HG02970 (cell line): ENCODE results near the gene ROPN1B.

Source experiments
- ATAC-seq: cut with Tn5 transposase; IDR thresholded peaks from one replicate; pipeline ENCODE4 v1.9.1; 2021; ENCODE audit warnings: mild to moderate bottlenecking, moderate library complexity, moderate number of reproducible peaks; ENCODE audit not compliant: unreplicated experiment, low FRiP score

Gene ROPN1B

DNA sequence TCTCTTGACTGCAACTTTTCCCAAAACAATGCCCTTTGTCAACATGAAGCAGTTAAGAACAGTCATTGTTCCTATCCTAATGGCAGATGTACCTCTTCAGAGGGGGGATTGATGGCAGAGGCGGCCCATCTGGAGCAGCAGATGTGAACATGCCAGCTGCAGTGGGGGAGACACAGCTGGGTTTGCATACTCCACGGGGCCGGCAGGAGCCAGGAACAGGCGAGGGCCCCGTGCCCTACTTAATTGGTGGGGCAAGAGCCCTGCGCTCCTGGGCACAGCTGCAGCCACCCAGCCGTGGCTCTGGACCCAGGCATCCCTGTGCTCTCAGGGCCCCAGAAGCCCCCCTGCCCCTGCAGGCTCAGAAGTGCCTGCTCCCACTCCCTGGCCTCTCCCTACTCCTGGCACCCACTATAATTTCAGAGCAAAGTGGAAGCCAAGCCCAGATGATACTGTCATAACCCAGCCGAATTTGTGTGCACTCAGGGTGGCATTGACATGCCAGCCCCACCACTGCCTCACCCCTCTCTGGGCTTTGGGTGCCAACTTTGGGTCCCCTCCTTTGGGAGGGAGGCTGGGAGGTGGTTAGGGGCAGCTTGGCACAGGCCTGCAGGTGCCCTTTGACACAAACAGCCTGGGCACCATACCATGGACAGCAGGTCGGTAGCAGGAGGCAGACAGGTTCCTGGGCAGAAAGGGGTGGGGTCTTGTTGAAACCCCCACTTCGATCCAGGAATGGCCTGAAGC, 34.6 kb downstream of the ROPN1B start:
- ATAC-seq: no peak

DNA sequence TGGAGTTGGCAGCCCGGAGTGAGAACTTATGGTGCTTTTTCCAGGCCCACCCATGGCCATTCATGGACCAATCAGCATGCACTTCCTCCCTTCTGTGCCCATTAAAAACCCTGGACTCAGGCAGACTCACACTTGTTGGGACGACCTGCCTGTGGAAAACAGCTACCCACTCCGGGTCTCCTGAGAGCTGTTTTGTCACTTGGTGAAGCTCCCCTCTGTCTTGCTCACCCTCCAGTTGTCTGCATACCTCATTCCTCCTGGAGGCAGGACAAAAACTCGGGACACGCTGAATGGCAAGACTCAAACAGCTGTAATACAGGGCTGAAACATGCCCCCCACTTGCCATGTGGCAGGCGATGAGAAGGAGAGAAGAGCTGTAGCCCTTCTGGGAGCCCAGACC, 35.2 kb downstream of the ROPN1B start:
- ATAC-seq: no peak

DNA sequence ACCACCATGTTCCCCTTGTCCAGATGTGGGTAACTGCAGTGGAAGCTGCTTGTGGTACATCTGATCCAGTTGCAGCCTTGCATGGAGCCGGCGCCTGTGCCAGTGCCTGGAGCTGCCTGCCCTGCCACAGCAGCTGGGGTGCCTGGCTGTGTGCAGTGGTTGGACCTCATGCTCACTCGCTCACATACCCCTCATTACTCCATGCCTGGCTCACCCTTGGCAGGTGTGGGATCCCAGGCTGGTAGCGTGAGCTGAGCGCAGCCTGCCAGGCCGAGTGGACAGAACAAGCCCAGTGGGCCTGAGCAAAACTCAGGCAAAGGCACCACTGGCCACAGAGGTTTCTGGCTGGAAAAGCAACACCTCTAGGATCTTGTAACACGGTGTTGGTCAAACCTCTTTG, 35.7 kb downstream of the ROPN1B start:
- ATAC-seq: no peak

DNA sequence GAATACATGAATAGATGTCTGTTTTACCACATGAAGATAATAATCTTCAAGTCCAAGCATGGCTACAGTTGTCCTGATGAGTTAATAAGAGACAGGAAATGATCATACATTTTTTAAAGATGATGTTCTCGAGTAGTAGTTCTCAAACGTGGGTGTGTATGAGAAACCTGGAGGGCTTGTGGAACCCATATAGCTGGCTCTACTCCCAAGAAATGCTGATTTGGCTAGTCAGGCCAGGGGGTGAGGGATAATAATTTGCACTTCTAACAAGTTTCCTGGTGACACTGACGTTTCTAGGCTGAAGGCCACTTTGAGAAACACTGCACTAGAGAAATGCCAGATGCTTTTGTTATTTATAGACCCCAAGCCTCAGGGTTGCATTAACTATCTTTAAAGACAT, 37.0 kb downstream of the ROPN1B start:
- no peak for ATAC-seq

- ATAC-seq: no peak
These were observed 39.2 kb downstream of the ROPN1B start for GRCh38 chr3:126008219-126008618.

DNA sequence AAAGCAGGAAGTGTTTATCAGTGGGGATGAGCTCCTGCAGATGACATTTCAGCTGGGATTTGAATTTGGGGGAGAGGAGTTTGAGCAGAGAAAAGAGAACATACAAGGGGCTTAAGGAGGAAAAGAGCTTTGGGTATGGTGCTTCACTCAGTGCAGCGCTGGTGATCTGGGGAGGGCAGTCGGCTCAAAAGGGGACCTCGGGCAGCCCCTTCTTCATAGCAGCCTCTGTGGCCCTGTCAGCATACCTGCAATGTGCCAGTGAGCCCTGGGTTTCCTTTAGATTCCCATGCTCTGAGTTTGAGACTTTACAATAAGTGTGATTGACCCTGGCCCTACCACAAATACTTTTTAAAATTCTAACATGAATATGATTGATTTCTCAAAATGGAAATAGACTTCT, 40.2 kb downstream of the ROPN1B start:
- ATAC-seq: no peak

GRCh38 chr3:126013751-126014156, 44.8 kb downstream of the ROPN1B start:
- no peak for ATAC-seq

- no peak for ATAC-seq
These were observed 45.3 kb downstream of the ROPN1B start for GRCh38 chr3:126014252-126014651.

GRCh38 chr3:126015075-126015474, 46.1 kb downstream of the ROPN1B start:
- no peak for ATAC-seq

DNA sequence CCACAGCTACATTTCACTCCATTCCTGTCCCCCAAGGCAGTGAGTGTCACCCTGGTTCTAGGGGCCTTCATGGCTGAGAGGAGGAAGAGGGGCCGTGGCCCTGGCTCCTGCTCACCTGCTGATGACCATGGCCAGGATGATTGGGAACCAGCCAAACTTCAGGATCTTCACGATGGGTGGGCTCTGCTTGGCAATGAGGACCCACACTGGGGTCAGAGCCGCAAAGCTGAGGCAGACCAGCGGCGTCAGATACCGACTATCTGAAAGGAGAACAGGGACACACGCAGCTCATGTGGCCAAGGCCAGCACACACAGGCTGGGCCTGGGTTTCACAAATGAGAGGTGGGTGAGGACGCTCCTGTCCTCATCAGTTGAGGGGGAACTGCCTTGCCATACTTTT, 47.6 kb downstream of the ROPN1B start:
- no peak for ATAC-seq

- ATAC-seq: no peak
These were observed 48.4 kb downstream of the ROPN1B start for GRCh38 chr3:126017362-126017761.

DNA sequence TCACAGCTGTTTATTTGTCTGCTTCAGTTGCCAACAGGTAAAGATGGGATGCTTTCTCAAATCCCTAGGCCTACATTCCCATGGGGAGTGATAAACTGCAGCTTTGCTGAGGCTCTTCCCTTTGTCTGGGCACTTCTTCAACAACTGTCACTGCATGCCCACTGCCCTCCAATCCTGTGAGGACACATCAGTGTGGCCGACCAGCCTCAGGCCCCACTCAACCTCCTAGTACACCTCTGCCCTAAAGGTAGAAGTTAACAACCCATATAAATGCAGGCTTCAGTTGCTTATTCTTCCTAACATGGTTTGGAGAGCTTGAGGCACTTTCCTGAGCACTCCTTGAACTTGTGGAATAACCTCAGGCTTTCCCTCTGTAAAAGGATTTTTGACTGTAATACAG, 49.6 kb downstream of the ROPN1B start:
- no peak for ATAC-seq

GRCh38 chr3:126018995-126019394, 50.0 kb downstream of the ROPN1B start:
- ATAC-seq: no peak

- no peak for ATAC-seq
These were observed 50.7 kb downstream of the ROPN1B start for GRCh38 chr3:126019683-126020082.

DNA sequence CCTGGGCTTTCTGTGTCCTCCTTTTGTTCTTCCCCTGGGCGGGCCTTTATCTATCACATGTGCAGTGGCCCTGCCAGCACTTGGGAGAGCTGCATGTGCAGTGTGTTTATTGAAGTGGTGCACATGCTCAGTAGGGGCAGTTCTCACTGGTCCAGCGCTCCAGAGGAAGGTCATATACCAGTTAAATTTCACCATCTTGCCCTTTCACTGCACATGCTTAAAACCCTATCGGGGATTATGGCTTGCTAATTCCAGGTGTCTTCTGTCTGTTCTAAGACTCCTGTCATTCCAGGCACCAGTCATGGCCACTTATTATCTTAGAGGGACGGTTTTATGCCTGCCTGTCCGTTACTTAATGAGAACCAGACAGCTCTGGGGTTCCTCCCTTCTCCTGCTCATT, 52.2 kb downstream of the ROPN1B start:
- ATAC-seq: no peak

- no peak for ATAC-seq
These were observed 52.7 kb downstream of the ROPN1B start for GRCh38 chr3:126021702-126022101.

DNA sequence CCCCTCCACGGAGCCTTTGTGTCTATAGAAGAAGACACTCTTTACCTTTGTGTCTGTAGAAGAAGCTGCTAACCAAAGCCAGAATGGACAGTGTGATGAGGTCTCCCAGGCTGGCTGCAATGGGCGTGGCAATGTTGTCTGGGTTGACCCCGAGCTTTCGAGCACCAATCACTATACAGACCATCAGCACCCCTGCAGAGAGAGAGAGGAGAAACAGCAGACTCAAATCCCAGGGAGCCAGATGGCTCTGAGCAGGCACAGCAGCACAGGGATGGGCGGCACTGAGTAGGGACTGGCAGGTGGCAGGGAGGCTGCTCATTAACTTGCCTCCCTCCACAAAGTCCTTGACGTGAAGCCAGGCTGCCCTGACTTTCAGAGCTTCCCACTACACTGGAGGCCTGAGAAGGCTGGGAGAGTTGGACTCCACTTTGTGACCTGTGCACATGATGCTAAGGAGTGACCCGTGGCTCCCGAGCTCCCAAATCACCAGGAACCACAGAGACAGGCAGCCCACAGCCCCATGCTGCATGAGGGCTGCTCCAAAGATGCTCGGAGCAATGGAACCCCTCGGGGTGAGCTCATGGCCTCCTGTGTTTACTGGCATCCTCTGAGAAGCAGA, 53.9 kb downstream of the ROPN1B start:
- no peak for ATAC-seq

DNA sequence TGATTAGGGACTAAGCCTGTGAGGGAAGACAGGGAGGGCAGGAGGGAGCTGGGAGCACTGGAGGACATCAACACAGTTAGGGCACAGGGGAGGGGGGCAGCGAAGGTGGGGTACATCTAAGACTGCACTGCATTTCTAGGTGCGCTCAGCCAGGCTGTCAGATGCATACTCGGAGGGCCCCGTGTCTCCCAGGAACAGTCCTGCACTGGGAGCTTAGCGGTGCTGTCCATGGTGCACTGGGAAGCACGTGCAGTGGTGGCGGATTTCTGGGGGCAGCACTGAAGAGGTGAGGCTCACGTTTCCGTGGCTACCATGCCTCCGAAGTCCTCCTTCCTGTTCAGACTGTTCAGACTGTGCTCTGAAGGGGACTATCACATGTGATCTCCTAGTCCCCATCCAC, 54.4 kb downstream of the ROPN1B start:
- no peak for ATAC-seq

DNA sequence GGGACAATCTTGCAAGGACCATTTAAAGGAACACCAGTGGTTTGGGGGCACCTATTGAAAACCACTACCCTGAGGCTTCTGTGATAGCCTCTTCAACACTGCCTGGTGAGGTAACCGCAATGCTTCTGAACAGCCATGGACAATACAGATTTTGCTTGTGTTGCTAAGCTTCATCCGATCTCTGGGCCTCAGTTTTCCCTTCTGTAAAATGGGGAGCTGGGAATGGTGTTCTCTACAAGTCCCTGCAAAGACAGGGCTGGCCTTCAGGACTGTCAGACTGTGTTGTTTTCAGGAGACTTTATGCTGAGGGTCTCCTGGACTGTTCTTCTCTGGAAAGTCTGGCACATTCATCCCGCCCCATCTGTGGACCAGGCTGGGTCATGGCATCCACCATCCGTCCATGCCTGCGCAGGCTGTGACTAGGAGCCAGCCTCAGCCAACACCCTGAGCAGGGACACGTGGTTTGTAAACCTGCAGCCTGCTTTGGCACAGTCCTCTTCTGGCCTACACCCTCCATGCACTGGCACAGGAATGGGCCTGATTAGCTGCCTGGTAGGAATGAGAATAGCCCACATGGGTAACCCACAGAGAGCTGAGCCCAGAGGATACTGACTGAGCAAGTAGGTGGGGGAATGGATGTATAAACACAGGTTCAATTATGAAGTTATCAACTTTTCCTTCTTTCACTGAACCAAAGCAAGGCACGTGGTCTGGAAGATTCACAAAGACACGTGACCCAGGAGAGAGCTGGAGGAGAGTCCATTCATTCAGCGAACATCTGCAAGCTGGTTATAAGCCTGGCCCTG, 55.3 kb downstream of the ROPN1B start:
- ATAC-seq: no peak

GRCh38 chr3:126025116-126025729, 56.2 kb downstream of the ROPN1B start:
- ATAC-seq: no peak

- ATAC-seq: no peak
These were observed 56.9 kb downstream of the ROPN1B start for GRCh38 chr3:126025862-126026261.
